Breast epithelium (tissue), 3 donors: ENCODE data around the gene NKX6-2.

Experiments used
- CTCF ChIP-seq, 3 donors: fragments of 450-650 bp; IDR thresholded peaks; one replicate each; pipeline ENCODE4 v1.5.1; 2016 to 2017; ENCODE audit warnings: antibody characterized with exemption in 3 of 3, mild to moderate bottlenecking in 3 of 3, moderate library complexity in 3 of 3
- POLR2A ChIP-seq: fragments of 450-650 bp; IDR thresholded peaks from one replicate; pipeline ENCODE4 v1.6.1; 2016; ENCODE audit warnings: antibody characterized with exemption, mild to moderate bottlenecking, moderate library complexity

GRCh38 chr10:132765435-132765834, 20.5 kb downstream of the NKX6-2 start:
- TF ChIP-seq CTCF (IDR thresholded peaks at IDR 0.05) (no peak), POLR2A (no peak)
